MM.1S (cell line): ENCODE data around the gene ZNF385D.

Source experiments
- CTCF ChIP-seq: fragments of 300-600 bp; sonication (generic); IDR thresholded peaks from 2 replicates; pipeline ENCODE4 v1.5.1; 2016; ENCODE audit warnings: antibody characterized with exemption, low read length, mixed read lengths
- EZH2 ChIP-seq: fragments of 300-600 bp; sonication (generic); optimal IDR thresholded peaks from 2 replicates; pipeline ENCODE3; 2017; ENCODE audit warnings: low read depth, mild to moderate bottlenecking, antibody characterized with exemption, low read length, mixed read lengths

- TF ChIP-seq CTCF (no peak), EZH2 (no peak)
Observed at GRCh38 chr3:21649519-21649918, 101.5 kb downstream of the ZNF385D start.
